Natural killer cell (primary cell): Measurements from ENCODE around the gene PLSCR4. TPM values are rescaled to one million over a fixed set of nuclear protein-coding genes. Genes with fewer than 3 reads are reported as not detected.
"Not testable (repeated sequence)": the region's sequence is repeated elsewhere in the genome, so short reads cannot be mapped to it uniquely, and the experiment has no call there.

Source experiments
- ATAC-seq, 3 donors: fragments of 150-1000 bp in 2 of 3; fragments of 200-7000 bp in 1 of 3; cut with Tn5 transposase; 1 replicate in 1 of 3; 2 replicates in 2 of 3; pipeline ENCODE4 v1.10.0; 2021; ENCODE audit warnings: mild to moderate bottlenecking in 2 of 3, moderate library complexity in 2 of 3
- DNase-seq, 2 donors: peaks; one replicate each; pipeline versions ENCODE4 v3.0.0 to v3.0.0-alpha.2; 2013 to 2021; ENCODE audit warnings: mixed read lengths in 1 of 2
- H3K27ac ChIP-seq: one replicate; pipeline ENCODE4 v1.5.1; 2013; ENCODE audit warnings: mild to moderate bottlenecking, low read length
- H3K27me3 ChIP-seq: one replicate; pipeline ENCODE4 v1.6.1; 2013; ENCODE audit warnings: low read length; ENCODE audit not compliant: control insufficient read depth, insufficient read depth
- H3K36me3 ChIP-seq: one replicate; pipeline ENCODE4 v1.6.1; 2013; ENCODE audit warnings: low read length; ENCODE audit not compliant: control insufficient read depth, insufficient read depth
- H3K4me1 ChIP-seq: one replicate; pipeline ENCODE4 v1.6.1; 2013; ENCODE audit warnings: low read length; ENCODE audit not compliant: control insufficient read depth, insufficient read depth
- H3K4me3 ChIP-seq: one replicate; pipeline ENCODE4 v1.5.1; 2013; ENCODE audit warnings: low read length
- H3K9me3 ChIP-seq: one replicate; pipeline ENCODE4 v1.6.1; 2013; ENCODE audit warnings: low read length; ENCODE audit not compliant: control insufficient read depth, insufficient read depth
- H3K27ac Mint-ChIP-seq, 2 donors: one replicate each; pipeline ENCODE4 v1.8.0; 2022; ENCODE audit warnings: mild to moderate bottlenecking in 2 of 2, mixed read lengths in 2 of 2, moderate library complexity in 1 of 2
- H3K27me3 Mint-ChIP-seq, 2 donors: one replicate each; pipeline ENCODE4 v1.8.0; 2022; ENCODE audit warnings: low read depth in 2 of 2, mixed read lengths in 2 of 2
- H3K36me3 Mint-ChIP-seq: one replicate; pipeline ENCODE4 v1.8.0; 2022; ENCODE audit warnings: mixed read lengths
- H3K4me1 Mint-ChIP-seq, 2 donors: one replicate each; pipeline ENCODE4 v1.8.0; 2022; ENCODE audit warnings: mixed read lengths in 2 of 2
- H3K4me3 Mint-ChIP-seq: one replicate; pipeline ENCODE4 v1.8.0; 2022; ENCODE audit warnings: mild to moderate bottlenecking, moderate library complexity, mixed read lengths
- H3K9me3 Mint-ChIP-seq, 2 donors: one replicate each; pipeline ENCODE4 v1.8.0; 2022; ENCODE audit warnings: mixed read lengths in 2 of 2
- CTCF ChIP-seq: fragments of 200-600 bp; IDR thresholded peaks from one replicate; pipeline ENCODE4 v1.8.0; 2022; ENCODE audit warnings: antibody characterized with exemption
- WGBS: methylation state at CpG from one replicate; pipeline ENCODE4 v1.1.7; 2013; ENCODE audit warnings: missing lambda C conversion rate; ENCODE audit not compliant: insufficient coverage; 5-methylcytosine and 5-hydroxymethylcytosine counted together
- intact Hi-C: fragments of 100-400 bp; cut with micrococcal nuclease; formaldehyde crosslinking; loops from one replicate; pipeline ENCODE4 v1.14.2; 2022
- total RNA-seq, 4 donors: library from RNA; stranded (reverse); fragments of 120-200 nt in 1 of 4; gene quantifications; one replicate each; pipeline versions ENCODE4 v1.2.3 to v1.2.4, GENCODE V29; 2013 to 2022

PLSCR4 gene
- total RNA-seq, 3 donors from 2014 or later (not counting 1 experiment from before 2014, with no cell fraction given), result 0.11 to 0.21 TPM; not detected in 1

- DNase-seq (no peak), ATAC-seq (no peak)
- Mint-ChIP-seq H3K36me3 (no peaks in the 10 kb centered on the region), H3K4me3 (no peak overlapping the region), H3K27ac (no peak overlapping the region), H3K9me3 (no peaks in the 10 kb centered on the region), H3K4me1 (no peaks in the 10 kb centered on the region), H3K27me3 (peaks cover 0 to 2% of the 10 kb centered on the region in 2 donors)
- no peaks in the 10 kb centered on the region for H3K36me3 ChIP-seq
- no peak overlapping the region for H3K27ac ChIP-seq
- no peak overlapping the region for H3K4me3 ChIP-seq
- 83% methylated on average over 1 of the region's 2 CpGs for WGBS
- no peaks in the 10 kb centered on the region for H3K9me3 ChIP-seq
- H3K27me3 ChIP-seq, result peaks cover 3% of the 10 kb centered on the region
- no peak for TF ChIP-seq CTCF
- intact Hi-C loops, result no loop called here
- no peaks in the 10 kb centered on the region for H3K4me1 ChIP-seq
Observed at GRCh38 chr3:146262371-146263110, 11.6 kb upstream of the PLSCR4 start.

- no peak for ATAC-seq
- Mint-ChIP-seq H3K27ac (no peak overlapping the region), H3K9me3 (no peaks in the 10 kb centered on the region), H3K27me3 (peaks cover 0 to 3% of the 10 kb centered on the region in 2 donors), H3K4me3 (no peak overlapping the region), H3K4me1 (no peaks in the 10 kb centered on the region), H3K36me3 (no peaks in the 10 kb centered on the region)
- TF ChIP-seq CTCF, result no peak
- peaks cover 3% of the 10 kb centered on the region for H3K27me3 ChIP-seq
- no peaks in the 10 kb centered on the region for H3K9me3 ChIP-seq
- H3K27ac ChIP-seq, result no peak overlapping the region
- 100% methylated on average over 2 of the region's 5 CpGs for WGBS
- no peak for DNase-seq
- H3K36me3 ChIP-seq, result no peaks in the 10 kb centered on the region
- intact Hi-C loops, result no loop called here
- H3K4me1 ChIP-seq, result no peaks in the 10 kb centered on the region
- no peak overlapping the region for H3K4me3 ChIP-seq
Observed at GRCh38 chr3:146259880-146260589, 9.1 kb upstream of the PLSCR4 start.

GRCh38 chr3:146256851-146257486, 6.1 kb upstream of the PLSCR4 start:
- TF ChIP-seq CTCF, result no peak
- Histone ChIP-seq H3K36me3 (no peaks in the 10 kb centered on the region), H3K4me3 (no peak overlapping the region), H3K27ac (no peak overlapping the region), H3K9me3 (no peaks in the 10 kb centered on the region), H3K27me3 (no peaks in the 10 kb centered on the region), H3K4me1 (no peaks in the 10 kb centered on the region)
- no peak for DNase-seq
- Mint-ChIP-seq H3K36me3 (no peaks in the 10 kb centered on the region), H3K27ac (no peak overlapping the region), H3K9me3 (no peaks in the 10 kb centered on the region), H3K27me3 (peaks cover 0 to 6% of the 10 kb centered on the region in 2 donors), H3K4me1 (no peaks in the 10 kb centered on the region), H3K4me3 (no peak overlapping the region)
- 70% methylated on average over 3 of the region's 3 CpGs for WGBS
- no peak for ATAC-seq
- intact Hi-C loops, result no loop called here

- H3K27me3 ChIP-seq, H3K4me1 ChIP-seq, intact Hi-C loops, H3K36me3 Mint-ChIP-seq, DNase-seq, H3K36me3 ChIP-seq, H3K9me3 Mint-ChIP-seq, H3K9me3 ChIP-seq, H3K27ac Mint-ChIP-seq, ATAC-seq, H3K4me3 Mint-ChIP-seq, H3K4me3 ChIP-seq, H3K27ac ChIP-seq: not testable (repeated sequence)
- peaks cover 0 to 19% of the 10 kb centered on the region in 2 donors for H3K27me3 Mint-ChIP-seq
- H3K4me1 Mint-ChIP-seq, result peaks cover 0 to 11% of the 10 kb centered on the region in 2 donors
- WGBS, result 85% methylated on average over 8 of the region's 10 CpGs
Observed at GRCh38 chr3:146252445-146252844, 1.5 kb upstream of the PLSCR4 start.
